ENCODE results near the gene PPP2R1B.

DNA sequence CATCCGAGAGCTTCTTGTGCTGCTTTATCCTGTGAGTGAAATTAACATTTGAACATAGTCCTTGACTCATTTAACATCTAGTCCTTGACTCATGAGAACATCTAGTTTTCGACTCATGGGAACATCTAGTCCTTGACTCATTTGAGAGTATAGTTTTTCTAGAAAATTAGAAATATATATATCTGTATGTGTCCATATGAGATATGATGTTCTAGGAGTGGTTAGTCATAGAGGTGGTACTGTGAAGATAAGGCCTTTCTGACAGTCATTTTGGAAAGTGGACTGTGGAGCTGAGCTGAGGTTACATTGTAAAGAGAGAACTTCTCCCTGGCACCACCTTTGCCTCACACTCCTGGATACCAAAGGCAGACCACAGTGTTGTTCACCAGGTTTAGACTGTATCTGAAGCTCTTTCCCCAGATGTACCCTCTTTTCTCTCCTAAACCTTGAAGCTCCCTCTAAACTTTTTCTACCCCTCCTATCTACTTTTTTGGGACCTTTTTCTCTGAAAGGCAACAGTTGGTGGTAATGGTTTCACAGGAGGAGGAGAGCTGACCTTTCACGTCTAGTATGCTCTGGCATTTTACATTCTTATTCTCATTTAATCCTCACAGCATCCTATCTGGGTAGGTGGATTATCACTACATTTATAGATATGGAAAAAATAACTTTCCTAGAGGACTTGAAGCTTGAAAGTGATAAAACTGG lies 67.2 kb downstream of the PPP2R1B start:
- TF ChIP-seq POLR2A (IDR thresholded peaks at IDR 0.05), result no peak
- TF ChIP-seq, protein P1, sequence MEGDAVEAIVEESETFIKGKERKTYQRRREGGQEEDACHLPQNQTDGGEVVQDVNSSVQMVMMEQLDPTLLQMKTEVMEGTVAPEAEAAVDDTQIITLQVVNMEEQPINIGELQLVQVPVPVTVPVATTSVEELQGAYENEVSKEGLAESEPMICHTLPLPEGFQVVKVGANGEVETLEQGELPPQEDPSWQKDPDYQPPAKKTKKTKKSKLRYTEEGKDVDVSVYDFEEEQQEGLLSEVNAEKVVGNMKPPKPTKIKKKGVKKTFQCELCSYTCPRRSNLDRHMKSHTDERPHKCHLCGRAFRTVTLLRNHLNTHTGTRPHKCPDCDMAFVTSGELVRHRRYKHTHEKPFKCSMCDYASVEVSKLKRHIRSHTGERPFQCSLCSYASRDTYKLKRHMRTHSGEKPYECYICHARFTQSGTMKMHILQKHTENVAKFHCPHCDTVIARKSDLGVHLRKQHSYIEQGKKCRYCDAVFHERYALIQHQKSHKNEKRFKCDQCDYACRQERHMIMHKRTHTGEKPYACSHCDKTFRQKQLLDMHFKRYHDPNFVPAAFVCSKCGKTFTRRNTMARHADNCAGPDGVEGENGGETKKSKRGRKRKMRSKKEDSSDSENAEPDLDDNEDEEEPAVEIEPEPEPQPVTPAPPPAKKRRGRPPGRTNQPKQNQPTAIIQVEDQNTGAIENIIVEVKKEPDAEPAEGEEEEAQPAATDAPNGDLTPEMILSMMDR (IDR thresholded peaks at IDR 0.05), result no peak
